Left renal cortex interstitium (tissue), 4 donors: ENCODE results near the gene UBAC2. TPM values are rescaled to one million over a fixed set of nuclear protein-coding genes. Genes with fewer than 3 reads are reported as not detected.
"Not testable (repeated sequence)": the region's sequence is repeated elsewhere in the genome, so short reads cannot be mapped to it uniquely, and the experiment has no call there.

Experiments used
- DNase-seq, 4 donors: peaks; one replicate each; pipeline ENCODE4 v3.0.0-alpha.2; 2013; ENCODE audit warnings: low read depth in 4 of 4, low spot score in 2 of 4, missing footprints in 1 of 4
- polyA plus RNA-seq, 4 donors: library from polyadenylated mRNA; unstranded; fragments of 120-200 nt; gene quantifications; one replicate each; pipeline ENCODE4 v1.2.1, GENCODE V29; 2013; ENCODE audit not compliant: insufficient read length in 4 of 4

Gene UBAC2
- polyA plus RNA-seq, 4 donors: 81.4 to 105 (median 99.1) TPM

GRCh38 chr13:99385161-99385560, 184.5 kb downstream of the UBAC2 start:
- DNase-seq: no peak

DNA sequence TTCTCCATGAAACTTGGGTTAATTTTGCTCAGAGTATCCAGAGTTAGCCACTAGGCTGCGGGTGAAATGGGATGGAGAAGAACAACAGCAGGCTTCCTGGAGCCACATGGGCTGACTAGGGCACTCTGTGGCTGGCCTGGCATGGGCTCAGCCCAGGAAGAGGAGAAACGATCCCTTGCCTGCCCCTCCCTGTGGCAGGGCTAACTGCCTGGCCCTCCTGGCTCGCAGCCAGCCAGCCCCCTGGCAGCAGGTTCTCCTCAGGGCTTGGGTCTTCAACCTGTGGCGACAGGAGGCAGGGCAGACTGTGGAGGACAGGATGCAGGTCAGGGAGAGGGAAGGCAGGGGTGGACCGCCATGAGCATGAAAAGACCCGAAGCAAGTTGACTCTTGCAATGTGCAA, 185.3 kb downstream of the UBAC2 start:
- DNase-seq: no peak

GRCh38 chr13:99386495-99386894, 185.8 kb downstream of the UBAC2 start:
- DNase-seq: no peak

DNA sequence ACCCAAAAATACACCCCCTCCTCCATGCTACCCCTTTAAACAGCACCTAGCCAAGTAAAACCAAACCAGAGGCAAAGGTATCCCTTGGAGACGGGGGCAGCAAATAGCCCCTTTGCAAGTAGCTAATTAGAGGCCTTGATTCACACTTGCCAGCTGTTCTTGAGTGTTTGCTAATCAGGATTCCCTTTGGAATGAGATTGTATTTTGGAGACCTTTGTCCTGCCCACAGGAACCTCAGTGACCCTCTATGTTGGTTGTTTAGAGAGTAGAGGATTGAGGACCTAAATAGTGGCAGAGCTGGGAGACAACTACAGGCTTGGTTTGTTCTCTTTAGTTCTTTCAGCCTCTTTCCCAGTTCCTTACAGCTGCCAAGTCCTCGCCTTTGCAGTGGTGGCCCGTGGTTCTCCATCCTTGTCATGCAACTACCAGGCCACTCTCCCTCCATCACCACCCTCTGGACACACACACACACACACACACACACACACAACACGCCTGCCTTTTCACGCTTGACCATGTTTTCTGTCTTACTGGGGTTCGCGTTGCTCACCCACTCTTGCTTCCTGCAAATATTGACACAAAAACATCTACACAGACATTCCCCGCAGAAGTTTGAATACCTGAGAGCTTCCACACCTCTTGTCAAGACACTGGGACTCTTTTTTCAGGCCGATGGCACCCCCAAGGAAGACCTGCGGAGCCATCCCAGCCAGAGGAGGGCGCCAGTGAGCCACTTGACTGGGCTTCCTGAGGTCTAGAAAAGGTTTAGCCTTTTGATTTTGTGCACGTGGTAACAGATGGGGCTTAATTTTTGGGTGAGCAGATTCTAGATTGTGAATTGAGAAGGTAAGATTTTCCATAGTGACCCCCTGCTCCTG, 186.5 kb downstream of the UBAC2 start:
- DNase-seq: no peak

DNA sequence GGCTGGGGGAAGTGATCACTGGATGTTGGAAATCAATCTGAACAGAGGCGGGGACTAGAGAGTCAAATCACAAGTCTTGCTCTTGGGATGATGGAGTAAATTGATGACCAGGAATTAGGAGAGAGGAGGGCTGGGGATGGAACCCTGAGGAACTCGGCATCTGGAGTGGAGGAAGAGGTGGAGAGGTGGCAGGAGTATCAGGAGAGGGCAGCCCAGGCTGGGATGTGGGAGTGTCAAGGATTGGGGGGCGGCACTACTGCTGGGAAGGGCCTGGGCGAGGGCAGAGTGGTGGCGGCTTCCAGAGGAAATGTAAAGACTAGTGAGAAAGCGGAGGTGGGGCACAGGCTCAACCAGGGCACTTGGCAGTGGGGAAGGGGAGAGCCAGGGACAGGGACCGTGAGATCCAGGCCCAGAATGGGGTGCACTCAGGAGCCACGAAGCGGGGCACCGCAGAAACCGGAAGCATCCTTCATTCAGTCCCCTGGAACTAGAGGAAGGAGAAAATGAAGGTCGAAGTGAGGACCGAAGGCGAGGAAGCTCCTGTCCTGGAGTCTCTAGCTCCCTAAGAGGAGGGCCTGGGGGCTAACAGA, 187.8 kb downstream of the UBAC2 start:
- no peak for DNase-seq

DNA sequence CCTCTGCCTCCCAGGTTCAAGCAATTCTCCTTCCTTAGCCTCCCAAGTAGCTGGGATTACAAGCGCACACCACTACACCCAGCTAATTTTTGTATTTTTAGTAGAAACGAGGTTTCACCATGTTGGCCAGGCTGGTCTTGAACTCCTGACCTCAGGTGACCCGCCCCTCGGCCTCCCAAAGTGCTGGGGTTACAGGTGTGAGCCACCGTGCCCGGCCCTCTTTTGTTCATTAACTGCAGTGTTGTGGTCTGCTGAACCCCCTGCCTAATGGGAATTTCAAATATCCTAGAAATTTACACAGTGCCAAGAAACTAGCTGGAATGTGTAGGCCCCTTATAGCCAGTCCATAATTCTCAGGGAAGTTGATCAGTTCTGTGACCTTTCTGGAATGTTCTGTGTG, 188.4 kb downstream of the UBAC2 start:
- not testable (repeated sequence) for DNase-seq

- no peak for DNase-seq
These were observed 189.1 kb downstream of the UBAC2 start for GRCh38 chr13:99389520-99390304.

DNA sequence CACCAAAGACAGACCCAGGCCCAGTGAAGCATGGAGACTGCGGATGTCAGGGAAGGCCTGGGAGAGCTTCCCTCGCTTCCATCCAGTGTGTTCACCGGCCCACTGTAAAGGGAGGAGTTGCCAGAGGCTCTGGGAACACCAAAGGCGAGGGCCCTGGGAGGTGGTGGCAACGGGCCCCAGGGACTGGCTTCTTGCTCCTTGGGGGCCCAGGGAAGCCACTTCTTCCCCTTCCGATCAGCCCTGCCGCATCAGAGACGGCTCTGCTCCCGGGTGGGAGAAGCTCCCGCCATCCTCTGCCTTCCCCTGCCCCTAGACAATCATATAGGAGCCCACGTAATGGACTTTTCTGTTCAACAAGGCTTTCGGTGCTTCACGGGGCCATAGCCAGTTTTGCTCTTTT, 189.9 kb downstream of the UBAC2 start:
- DNase-seq: no peak

DNA sequence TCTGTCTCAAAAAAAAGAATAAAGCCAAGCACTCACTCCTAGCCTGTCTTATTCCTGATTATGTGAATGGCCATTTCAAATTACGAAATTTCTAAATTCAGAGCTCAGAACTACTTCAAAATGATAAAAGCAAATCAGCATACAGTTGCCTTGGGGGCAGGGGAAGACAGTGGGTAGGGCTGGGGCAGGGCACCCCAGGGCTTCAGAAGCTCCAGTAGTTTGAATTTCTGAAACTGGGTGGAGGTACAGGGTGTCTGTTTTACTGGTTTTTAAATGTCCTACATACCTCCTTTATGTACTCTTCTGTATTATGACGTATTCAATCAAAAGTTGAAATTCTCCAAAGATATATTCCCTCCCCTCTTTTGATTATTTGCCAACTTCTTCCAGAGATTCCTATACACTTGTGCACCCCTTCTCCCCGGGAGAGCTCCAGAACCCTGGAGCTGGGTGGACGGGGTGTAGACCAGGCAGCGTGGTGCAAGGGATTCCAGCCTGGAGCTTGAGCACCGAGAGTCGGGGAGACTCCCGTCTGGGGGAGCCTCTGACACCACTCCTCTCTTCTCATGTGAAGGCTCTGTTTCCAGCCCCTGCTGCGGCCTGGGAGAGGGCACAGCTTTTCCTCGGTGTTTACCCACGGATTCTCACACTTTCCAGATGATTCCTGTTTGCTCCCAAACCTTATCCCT, 191.3 kb downstream of the UBAC2 start:
- no peak for DNase-seq

- DNase-seq: no peak
These were observed 191.9 kb downstream of the UBAC2 start for GRCh38 chr13:99392470-99393135.

GRCh38 chr13:99393391-99393790, 192.7 kb downstream of the UBAC2 start:
- not testable (repeated sequence) for DNase-seq

GRCh38 chr13:99393791-99394735, 193.4 kb downstream of the UBAC2 start:
- DNase-seq: no peak

DNA sequence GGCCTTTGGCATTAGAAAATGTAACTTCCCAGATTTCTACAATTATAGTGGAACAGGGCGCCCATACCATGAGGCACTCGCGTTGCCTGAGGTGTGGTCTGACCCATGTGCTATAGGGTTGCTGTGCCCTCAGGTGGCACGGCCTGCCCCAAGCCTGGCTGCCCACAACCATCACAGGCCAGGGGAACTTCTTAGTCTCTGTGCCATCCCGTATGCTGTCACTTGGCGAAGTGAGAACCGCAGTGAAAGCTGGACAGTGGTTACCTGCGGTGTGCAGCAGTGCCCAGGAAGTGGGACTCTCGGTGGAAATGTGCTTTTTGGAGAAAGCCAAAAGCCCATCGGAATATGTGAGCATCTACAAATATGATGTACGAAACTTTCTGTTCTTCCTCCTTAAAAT, 194.8 kb downstream of the UBAC2 start:
- no peak for DNase-seq

DNA sequence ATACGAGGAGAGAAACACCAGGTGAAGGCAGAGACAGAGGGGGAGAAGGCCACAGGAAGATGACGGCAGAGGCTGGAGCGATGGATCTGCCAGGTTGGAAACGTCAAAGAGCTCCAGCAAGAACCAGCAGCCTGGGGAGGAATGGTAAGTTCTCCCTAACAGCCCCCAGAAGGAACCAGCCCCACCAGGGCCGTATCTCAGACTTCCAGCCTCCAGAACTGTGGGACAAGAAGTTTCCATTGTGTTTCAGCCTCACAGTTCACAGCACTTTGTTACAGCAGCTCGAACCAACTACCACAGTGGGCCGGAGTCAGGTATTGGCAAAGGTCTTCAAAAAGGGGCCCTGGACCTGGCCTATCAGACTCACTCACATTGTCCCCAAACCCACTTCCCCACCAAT, 195.8 kb downstream of the UBAC2 start:
- DNase-seq: no peak

DNA sequence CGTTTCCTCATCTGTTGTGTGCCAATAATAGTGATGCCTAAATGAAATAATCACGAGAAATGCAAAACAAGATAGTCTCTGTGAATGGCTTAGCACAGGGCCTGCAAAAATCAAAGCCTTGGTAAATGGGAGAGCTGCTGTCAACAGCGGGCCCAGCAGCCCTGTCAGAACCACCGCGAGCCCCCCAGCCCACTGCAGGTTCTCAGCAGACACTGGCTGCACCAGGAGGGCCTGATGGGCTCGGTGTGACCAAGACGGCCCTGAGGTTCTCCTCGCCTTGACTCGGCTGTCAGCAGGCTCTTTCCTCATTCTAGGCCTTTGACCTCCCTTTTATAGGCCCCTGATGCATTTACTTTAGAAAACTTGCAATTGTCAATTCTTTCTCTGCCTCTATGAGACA, 197.4 kb downstream of the UBAC2 start:
- no peak for DNase-seq

- no peak for DNase-seq
These were observed 198.4 kb downstream of the UBAC2 start for GRCh38 chr13:99398916-99399622.

- DNase-seq: no peak
These were observed 198.9 kb downstream of the UBAC2 start for GRCh38 chr13:99399623-99399974.

- no peak for DNase-seq
These were observed 202.9 kb downstream of the UBAC2 start for GRCh38 chr13:99403458-99403971.
